EH (cell line): ENCODE results near the gene TLCD3A.
"Not testable (repeated sequence)": the region's sequence is repeated elsewhere in the genome, so short reads cannot be mapped to it uniquely, and the experiment has no call there.

Source experiments
- DNase-seq: peaks from one replicate; pipeline ENCODE4 v3.0.0-alpha.2; 2015; ENCODE audit warnings: low read depth

The TLCD3A gene

DNA sequence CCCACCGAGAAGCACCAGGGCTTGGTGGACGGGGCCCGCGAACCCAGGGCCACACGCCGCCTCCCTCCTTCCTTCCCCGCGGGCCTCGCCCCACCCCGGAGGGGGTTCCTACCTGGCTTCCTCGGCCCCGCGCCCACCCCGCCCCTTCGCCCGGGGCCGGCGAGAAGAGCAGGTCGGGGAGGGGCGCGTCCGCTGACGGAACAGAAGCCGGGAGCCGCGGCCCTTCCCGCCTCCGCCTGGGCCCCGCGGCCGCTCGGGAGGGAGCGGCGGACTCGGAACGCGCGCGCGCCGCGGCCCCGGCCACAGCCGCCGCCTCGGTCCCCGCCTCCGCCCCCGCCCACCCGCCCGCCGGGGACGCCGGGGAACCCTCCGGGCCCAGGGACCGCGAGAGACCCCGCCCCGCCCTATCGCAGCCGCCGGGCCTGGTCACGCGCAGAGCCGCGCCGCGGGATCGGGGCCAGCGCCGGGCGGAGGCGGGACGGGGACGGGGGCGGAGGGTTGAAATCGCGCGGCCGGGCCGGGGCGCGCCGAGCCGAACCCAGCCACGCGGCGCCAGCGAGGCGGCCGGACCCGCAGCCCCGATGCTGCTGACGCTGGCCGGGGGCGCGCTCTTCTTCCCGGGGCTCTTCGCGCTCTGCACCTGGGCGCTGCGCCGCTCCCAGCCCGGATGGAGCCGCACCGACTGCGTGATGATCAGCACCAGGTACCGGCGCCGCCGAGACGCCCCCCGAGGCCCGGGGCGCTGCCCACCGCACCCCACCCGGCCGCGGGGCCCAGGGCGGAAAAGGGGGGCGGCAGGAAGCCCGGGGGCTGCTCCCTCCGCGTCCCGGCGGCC, at the start of gene TLCD3A:
TLCD3A (plus strand) TSS at position 530 of the 835 bp plus-strand sequence; CDS start at position 582, 52 bp downstream.
- DNase-seq, result peak; percentile 75

DNA sequence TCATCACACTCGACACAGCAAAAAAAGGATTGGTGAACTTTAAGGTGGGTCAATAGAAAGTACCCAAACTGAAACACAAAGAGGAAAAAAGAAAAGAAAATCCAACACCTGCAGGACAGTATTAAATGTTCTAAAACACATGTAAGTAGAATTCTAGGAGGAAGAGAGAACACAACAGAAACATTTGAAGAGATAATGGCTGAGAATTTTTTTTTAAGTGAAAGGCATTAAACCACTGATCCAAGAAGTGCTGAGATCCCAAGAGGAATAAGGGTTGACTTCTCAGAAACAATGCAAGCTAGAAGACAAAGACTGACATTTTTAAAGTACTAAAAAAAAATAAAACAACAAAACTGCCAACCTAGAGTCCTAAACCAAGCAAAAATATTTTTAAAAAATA, 49.4 kb upstream of the TLCD3A start:
- DNase-seq, result no peak

DNA sequence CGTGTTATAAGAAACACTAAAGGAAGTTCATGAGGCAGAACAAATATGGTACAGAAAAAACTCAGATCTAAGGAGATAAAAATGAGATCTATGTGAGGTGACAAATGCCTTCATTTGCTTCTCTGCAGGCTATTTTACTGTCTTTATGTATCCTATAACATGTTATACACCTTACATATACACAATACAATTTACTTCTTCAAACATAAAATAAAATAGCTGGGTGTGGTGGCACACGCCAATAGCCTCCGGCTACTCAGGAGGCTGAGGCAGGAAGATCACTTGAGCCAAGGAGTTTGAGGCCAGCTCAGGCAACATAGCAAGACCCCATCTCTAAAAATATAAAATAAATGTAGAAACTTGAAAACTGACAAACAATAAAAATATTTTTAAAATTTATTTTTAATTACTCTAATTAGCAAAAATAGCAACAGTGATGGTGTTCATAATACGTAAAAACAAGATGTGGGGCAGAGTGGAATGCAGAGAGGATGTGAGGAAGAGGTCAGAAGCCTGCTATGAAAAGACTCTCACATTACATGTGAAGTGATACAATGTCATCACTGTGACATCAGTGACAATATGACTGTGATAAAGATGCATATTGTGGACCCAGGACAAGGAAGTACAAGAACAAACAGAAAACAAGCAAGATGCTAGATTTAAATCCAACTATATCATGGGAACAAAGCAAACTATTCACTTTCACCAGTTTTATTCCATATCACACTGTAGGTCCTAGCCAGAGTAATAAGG, 48.7 kb upstream of the TLCD3A start:
- peak; percentile 45 for DNase-seq

DNA sequence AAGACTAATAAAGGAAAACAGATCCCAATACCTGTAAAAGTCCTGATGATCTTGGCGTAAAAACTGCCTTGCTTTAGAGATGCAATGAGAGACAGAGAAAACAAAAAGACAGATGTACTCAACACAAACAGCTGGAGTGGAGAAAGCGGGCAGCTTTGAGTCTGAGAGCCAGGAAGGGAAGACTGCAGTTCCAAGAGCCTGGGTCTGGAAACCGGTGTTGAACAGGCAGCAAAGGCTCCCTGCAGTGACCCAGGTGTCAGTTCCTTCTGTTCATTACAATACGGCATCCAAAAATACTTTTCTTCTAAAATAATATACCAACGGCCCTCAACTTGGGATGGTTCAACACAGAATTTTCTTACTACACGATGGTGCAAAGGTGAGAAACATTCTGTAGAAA, 47.4 kb upstream of the TLCD3A start:
- DNase-seq, result no peak

DNA sequence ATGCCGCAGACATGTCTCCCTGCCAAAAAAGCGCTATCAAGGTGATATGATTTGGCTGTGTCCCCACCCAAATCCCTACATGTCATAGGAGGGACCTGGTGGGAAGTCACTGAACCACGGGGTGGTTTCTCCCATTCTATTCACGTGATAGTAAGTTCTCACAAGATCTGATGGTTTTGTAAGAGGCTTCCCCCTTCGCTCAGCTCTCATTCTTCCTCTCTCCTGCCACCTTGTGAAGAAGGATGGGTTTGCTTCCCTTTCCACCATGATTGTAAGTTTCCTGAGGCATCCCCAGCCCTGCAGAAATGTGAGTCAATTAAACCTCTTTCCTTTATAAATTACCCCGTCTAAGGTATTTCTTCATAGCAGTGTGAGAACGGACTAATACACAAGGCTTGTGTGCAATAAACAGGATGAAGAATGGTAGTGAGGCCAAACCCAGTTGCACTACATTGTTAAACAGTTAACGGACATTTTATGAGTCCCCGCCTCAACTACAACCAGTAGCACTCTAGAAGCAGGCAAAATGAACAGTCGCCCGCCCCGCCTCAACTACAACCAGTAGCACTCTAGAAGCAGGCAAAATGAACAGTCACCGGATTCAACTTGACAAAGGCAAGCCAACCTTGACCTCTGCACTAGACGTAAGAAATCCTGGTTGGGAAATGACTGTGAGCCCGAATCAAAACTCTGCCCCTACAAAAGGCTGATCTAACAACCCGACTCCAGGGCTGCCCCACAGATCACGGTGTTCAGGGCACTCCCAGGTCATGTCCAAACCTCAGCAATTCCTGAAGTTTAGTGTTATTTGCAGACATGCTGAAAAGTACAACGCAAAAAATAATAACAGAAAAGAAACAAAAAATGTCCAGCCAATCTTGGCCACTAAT, 44.1 kb upstream of the TLCD3A start:
- DNase-seq, result peak; percentile 47

DNA sequence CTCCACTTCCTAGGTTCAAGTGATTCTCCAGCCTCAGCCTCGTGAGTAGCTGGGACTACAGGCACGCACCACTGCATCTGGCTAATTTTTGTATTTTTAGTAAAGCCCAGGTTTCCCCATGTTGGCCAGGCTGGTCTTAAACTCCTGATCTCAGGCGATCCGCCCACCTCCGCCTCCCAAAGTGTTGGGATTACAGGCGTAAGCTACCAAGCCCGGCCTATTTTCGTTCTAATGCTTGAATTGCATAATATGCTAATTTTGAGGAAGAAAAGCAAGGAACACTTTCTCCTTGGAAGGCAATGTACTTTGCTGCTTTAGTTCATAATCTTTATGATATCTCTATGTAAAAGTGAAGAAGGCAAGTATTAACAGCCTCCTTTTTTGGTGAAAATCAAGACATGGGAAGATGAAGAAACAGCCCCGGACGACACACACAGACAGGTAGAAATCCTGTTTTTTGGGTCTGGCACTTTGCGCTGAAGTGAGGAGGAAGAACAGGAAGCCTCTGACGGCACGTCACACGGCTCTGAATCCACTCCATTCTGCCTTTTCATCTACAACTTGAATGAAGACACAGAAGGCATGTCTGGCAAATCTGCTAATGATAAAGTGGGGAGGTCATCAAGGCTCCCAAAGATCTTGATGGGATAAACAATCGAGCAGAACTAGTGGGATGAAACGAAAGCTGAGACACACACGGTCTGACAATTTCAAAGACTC, 42.7 kb upstream of the TLCD3A start:
- DNase-seq, result no peak

DNA sequence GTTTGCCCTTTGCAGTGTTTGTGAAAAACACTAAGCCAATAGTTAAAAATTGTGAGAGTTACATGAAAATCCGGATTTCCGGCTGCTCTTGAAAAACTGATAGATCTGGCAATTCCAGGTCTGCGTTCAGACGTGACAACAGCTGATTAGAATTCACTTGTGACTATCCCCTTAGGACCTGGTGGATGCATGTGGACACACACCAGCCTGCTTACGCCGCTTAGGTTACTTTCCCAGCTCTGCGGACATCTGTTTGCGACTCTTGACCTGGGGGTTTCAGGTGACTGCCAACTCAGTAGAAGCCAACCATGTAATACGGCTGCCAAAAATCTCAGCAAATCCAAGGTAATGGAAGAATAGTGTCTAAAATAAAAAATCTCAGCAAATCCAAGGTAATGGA, 42.0 kb upstream of the TLCD3A start:
- DNase-seq, result no peak

DNA sequence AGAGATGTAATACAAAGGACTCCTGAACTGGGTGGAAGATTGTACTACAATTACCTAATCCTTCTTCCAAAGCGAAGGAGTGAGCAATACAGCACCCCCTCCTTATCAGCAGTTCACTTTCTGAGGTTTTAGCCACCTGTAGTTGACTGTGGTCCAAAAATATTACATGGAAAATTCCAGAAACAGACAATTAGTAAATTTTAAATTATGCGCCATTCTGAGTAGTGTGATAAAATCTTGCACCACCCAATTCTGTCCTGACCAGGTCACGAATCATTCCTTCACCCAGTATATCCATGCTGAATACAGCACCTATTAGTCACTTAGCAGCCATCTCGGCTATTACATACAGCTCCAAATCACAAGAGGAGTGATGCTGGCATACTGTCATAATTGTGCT, 41.0 kb upstream of the TLCD3A start:
- peak; percentile 93 for DNase-seq

DNA sequence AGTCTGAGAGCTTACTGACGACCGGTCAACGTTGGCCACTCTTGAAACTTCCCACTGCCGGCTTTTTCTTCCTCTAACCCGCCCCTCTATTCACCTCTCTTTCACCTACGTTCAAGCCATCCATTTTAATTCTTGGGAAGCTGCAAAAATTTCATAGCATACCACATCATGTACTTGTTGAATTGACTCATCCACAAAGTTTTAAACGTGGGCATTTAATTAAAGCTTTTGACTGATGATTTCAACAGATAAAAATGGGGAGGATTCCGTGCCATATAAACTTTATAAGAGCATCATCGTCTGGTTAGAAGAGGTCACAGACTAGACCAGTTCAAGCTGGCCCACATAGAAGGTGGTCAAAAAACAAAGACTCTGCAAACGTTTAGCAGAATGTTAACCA, 40.3 kb upstream of the TLCD3A start:
- peak; percentile 95 for DNase-seq

DNA sequence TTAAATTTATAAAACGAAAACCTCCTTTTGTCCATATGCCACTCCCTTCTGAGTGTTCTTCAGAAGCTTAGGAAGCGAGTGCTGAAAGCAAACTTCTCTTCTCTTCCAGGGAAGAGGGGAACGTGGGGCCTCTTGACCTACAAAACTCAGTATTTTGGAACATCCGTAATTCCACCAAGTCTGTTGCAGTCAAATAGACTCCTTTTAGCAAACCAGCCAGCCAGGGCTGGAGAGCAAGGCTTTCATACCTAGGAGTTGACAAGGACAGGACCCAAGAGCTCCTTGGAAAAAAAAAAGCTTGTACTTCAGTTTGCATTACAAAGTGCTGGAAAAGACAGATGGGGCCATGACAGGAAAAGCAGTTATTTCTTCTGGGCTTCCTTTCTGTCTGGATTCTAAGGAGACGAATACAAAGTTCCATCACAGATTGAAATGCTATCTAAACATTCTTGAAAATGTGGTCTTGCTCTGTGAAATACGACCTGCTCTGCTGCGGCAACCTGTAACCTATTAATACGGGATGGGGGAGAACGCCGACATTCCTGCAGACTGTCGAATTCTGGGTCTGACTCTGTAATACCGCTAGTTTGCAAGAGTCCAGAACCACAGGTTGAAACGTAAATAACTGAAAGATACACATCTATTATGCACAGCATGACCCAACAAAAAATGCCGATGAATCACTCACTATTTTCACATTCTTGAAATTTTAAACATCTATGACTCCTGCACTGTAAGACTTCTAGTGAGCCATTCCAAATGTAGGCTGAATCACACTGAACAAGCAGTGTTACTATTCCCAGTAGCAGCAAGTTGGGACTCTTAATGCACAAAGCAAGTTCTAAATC, 38.4 kb upstream of the TLCD3A start:
- peak; percentile 99 for DNase-seq

DNA sequence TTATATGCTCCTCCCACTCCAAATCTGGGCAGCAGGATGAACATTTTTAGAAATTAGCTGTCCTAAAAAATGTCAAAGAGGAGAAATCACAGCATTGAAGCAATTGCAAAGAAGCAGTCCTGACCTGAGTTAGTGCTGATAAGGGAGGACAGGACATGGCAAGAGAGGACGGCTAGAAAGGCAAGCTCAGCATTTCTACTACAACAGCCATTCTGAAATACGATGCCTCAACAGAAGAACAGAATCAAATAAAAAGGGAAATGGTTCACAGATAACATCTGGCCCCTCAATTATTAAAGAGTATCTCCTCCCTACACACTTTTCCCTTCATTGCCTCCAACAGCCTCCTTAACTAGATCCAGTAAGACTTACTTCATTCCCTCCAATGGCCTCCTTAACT, 36.0 kb upstream of the TLCD3A start:
- DNase-seq, result no peak

DNA sequence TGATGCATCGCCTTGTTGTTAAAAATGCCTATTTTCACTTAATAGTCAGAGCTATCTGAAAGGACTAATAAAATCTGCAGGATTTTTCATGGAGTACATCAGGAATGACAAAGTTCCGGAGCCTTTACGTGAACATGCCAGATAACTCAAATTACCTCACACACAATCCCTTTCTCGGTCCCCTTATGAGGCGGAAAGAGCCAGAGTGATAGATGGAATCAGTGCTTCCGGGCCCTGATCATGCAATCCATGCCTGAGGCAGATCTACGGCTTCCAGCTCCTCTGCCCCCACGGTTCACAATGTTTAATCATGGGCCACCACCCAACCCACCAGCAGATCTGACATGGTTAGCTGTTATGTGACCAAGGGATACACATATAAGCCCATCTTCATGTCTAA, 34.7 kb upstream of the TLCD3A start:
- DNase-seq, result no peak

DNA sequence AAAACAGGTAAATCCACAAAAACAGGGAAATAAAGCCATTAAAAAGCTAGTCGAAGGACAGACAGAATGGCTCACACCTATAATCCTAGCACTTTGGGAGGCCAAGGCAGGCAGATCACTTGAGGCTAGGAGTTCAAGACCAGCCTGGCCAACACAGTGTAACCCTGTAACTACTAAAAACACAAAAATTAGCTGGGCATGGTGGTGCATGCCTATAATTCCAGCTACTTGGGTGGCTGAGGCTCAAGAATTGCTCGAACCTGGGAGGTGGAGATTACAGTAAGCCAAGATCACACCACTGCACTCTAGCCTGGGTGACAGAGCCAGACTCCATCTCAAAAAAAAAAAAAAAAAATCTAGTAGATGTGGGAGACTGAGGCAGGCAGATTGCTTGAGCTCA, 34.3 kb upstream of the TLCD3A start:
- DNase-seq, result not testable (repeated sequence)

DNA sequence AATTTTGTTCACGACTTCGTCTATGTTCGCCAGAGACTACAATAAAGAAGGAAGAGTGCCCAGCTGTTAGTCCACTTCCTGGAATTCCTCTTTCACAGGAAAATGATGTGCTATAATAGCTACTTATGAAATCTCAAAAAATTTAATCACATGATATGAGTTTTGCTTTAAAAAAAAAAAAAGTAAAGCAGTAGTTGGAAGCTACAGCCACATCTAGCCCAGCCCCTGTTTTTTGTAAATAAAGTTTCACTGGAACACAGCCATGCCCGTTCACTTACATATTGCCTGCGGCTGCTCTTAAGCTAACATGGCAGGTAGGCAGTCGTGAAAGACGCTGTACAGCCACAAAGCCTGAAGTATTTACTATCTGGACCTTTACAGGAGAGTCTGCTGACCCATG, 33.1 kb upstream of the TLCD3A start:
- no peak for DNase-seq

DNA sequence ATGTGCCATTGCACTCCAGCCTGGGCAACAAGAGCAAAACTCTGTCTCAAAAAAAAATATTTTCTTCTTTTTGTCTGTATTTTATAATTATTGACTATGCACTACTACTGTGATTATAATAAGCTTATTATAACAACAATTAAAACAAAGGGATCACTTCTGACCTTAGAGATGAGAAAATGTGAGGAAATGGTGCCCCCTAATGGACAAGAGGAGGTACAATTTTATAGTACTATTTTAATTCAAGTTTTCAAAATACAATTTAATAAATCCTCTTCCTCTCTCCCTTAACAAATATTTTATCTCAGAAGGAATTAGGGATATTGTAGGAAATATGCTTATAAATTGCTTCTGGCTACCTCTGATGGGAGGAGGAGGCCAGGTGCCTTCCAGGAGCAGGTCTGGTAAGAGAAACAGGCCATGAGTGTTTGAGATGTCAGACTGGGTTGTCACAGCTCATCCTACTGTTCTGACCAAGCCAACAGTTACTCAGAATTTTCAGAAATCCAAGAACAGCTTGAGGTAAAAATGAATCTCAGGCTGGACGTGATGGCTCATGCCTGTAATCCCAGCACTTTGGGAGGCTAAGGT, 31.8 kb upstream of the TLCD3A start:
- peak; percentile 63 for DNase-seq

DNA sequence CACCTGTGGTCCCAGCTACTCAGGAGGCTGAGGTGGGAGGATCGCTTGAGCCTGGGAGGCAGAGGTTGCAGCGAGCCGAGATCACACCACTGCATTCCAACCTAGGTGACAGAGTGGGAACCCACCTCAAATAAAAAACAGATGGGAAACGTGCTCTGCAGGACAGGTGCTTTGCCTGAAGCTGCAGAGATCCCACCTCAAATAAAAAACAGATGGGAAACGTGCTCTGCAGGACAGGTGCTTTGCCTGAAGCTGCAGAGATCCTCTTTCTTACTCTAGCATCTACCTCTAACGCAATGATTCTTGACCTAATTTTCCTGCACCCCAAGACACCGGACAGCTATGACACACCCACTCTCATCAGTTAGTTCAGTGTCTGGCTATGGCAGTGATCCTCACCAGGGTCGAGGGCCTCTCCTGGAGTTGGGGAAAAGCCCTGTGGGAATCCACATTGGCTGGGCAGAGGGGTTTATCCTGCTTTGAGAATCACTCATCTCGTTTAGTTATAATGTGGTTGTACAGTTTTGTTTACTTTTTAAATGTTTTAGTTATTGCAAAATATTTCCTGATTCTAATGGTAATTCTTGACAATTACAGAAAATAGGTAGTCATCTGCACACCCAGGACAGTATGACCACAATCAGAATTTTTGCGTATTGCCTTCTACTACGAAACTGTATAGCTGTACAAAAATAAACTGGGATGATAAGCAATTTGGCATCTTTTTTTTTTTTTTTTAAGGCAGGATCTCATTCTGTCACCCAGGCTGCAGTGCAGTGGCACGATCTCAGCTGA, 29.1 kb upstream of the TLCD3A start:
- DNase-seq, result peak; percentile 32

DNA sequence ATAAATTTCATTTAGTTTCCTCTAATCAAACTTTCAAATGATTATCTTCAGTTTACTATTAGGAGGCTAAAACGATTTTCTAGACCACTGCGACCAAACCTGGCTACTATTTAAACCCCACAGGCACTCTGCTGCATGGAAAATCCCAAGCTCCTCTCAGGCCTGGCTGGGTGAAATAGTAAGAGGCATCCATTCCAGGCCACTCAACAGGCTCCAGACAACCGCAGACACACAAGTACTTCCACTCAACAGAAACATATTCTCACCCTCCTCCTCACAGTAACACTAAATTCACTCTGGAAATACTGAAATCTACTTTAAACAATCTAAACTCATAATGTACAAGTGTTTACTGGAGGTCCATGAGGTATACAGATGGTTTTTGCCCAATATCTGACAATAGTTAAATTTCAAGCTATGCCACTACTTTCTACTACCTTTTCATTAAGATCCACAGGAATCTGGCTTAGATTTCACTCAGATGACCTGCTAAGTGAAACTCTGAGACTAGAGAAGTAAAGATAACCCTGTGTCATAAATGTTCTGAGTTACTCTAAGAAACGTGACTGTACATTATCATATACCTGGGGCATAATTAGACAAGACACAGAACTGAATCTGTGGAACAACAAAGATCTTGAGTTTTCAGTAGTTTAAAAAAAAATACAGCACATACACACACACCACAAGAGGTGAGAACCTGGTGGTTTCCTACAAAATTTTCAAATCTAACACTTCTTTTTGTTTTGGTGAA, 28.1 kb upstream of the TLCD3A start:
- DNase-seq, result peak; percentile 32

DNA sequence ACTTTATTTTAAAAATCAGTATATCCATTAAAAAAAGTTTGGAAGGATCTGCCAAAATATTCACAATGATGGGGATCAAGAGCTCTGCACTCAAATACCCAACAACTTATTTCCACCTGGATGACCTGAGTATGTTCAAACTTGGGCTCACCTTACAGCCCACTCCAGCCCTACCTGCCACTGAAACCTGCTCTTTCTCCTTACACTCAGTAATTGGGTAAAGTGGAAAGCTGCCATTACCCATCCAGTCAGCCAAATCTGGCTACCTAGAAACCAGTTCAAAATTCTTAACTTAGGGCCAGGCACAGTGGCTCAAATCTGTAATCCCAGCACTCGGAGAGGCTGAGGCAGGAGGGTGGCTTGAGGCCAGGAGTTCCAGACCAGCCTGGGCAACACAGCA, 27.4 kb upstream of the TLCD3A start:
- DNase-seq, result no peak

DNA sequence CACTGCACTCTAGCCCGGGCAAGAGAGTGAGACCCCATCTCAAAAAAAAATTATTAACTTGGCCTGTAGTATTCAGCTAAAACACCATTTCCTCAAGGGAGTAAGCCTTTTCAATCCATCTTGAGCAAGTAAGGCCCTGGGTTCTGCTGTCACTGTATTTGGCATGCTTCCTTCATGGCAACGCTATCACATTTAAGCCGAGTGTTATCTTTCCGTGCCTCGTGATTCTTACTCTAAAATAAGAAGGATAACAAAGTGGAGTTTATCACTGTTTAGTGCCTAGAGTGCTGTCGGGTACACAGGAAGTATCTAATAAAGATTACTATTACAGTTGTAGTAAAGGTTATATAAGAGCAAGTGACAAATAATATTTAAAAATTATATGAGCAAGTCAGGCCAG, 26.5 kb upstream of the TLCD3A start:
- DNase-seq, result no peak
